ENCODE measurements around the gene POLR1E. TPM values are rescaled to one million over a fixed set of nuclear protein-coding genes. Genes with fewer than 3 reads are reported as not detected.
A peak's percentile ranks its signal among the peaks of the same experiment; 100 is the strongest.

Gene POLR1E
- total RNA-seq, 1 experiment from 2014 or later = 45.8 TPM

DNA sequence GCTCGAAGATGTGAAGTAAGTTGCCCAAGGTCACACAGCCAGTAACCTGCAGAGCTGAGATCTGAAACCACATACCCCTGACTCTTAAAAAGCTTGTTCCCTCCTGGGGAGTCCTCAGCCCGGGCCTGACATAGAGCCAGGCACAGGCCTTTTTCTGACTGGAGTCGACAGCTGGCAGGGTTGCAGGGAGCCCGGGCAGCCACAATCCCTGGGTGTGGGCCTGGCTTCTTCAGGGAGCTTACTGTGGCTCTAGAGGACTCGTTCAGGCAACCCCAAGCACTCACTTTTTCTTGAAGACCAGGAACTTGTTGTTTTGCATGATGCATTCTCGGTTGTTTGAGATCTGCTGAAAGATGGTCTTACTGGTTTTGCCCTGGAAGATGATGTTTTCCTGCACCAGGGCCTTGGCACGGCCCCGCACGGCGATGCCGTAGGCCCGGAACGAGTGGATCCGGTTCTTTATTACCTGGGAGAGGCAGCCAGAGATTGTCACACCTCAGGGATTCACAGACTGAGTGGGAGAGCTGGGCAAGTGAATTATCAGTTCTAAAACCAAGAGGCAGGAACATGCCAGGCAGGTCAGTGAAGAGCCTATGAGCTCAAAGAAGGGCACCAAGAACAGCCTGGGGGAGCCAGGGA is 30.0 kb downstream of the POLR1E start:
- Mint-ChIP-seq H3K9me3 (no peaks in the 10 kb centered on the region; a peak in 1 of 5 replicates), H3K4me3 (no peak overlapping the region), H3K27me3 (ENCODE audit: low read depth) (no peaks in the 10 kb centered on the region; the same call in 1 of the 2 replicates), H3K36me3 (ENCODE audit: insufficient read depth in 1 of 3, low read depth in 3 of 3) (peaks cover 9 to 33% (median 23%) of the 10 kb centered on the region in 3 experiments), H3K4me1 (0 out of 4 replicates have a peak, but pooled peaks cover 2 to 4% of the 10 kb centered on the region in 2 experiments), H3K27ac (peak overlapping the region in 1 of 3 experiments; percentile 30; a peak in 2 of 7 replicates)
- no peak overlapping the region for H4K91ac ChIP-seq (ENCODE audit: insufficient read length, low read depth, low read length)
- no peaks in the 10 kb centered on the region for H3K23me2 ChIP-seq (ENCODE audit: insufficient read length, low read depth, low read length, poor library complexity, severe bottlenecking)
- TF ChIP-seq, protein P1, sequence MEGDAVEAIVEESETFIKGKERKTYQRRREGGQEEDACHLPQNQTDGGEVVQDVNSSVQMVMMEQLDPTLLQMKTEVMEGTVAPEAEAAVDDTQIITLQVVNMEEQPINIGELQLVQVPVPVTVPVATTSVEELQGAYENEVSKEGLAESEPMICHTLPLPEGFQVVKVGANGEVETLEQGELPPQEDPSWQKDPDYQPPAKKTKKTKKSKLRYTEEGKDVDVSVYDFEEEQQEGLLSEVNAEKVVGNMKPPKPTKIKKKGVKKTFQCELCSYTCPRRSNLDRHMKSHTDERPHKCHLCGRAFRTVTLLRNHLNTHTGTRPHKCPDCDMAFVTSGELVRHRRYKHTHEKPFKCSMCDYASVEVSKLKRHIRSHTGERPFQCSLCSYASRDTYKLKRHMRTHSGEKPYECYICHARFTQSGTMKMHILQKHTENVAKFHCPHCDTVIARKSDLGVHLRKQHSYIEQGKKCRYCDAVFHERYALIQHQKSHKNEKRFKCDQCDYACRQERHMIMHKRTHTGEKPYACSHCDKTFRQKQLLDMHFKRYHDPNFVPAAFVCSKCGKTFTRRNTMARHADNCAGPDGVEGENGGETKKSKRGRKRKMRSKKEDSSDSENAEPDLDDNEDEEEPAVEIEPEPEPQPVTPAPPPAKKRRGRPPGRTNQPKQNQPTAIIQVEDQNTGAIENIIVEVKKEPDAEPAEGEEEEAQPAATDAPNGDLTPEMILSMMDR (conservative IDR thresholded peaks at IDR 0.05) = no peak
- H3K4ac ChIP-seq (ENCODE audit: low read depth, low read length) = no peak overlapping the region
- no peaks in the 10 kb centered on the region for H3K79me1 ChIP-seq (ENCODE audit: insufficient read depth, low read depth, low read length, poor library complexity, severe bottlenecking)
- H3T11ph ChIP-seq (ENCODE audit: low read length) = no peak overlapping the region
- H3K23ac ChIP-seq (ENCODE audit: insufficient read length, low read depth, low read length) = no peak overlapping the region
- no peak overlapping the region for H3K4me2 ChIP-seq (ENCODE audit: insufficient read depth, insufficient read length, low read length)
- H2BK5ac ChIP-seq (ENCODE audit: insufficient read length, low read length) = no peak overlapping the region
- H2BK120ac ChIP-seq (ENCODE audit: low read depth, low read length, poor library complexity, severe bottlenecking) = no peak overlapping the region
- no peaks in the 10 kb centered on the region for H3K79me2 ChIP-seq (ENCODE audit: insufficient read depth, low read length)
- no peak overlapping the region for H2AK5ac ChIP-seq (ENCODE audit: insufficient read length, low read length)
- H4K8ac ChIP-seq (replicated peaks; ENCODE audit: insufficient read length, low read depth, low read length) = no peak overlapping the region
- H3K27ac ChIP-seq (ENCODE audit: insufficient read length, low read depth, low read length) = no peak overlapping the region
- no peak overlapping the region for H2BK20ac ChIP-seq (ENCODE audit: low read depth, low read length, poor library complexity, severe bottlenecking)
- no peak overlapping the region for H2BK12ac ChIP-seq (ENCODE audit: insufficient read length, low read depth, low read length)
- no peak overlapping the region for H3K56ac ChIP-seq (ENCODE audit: insufficient read length, low read depth, low read length)
- H3K27me3 ChIP-seq (ENCODE audit: insufficient read depth, low read length) = no peaks in the 10 kb centered on the region
- no peak overlapping the region for H2AFZ ChIP-seq (ENCODE audit: low read length)
- H3K9ac ChIP-seq (ENCODE audit: extremely low read depth, insufficient read length, low read length) = no peak overlapping the region
- H2BK15ac ChIP-seq (ENCODE audit: low read depth, low read length) = no peak overlapping the region
- no peak overlapping the region for H4K5ac ChIP-seq (ENCODE audit: insufficient read length, low read depth, low read length)
- H3K9me3 ChIP-seq (ENCODE audit: control insufficient read depth, low read depth, low read length) = no peaks in the 10 kb centered on the region
- no peaks in the 10 kb centered on the region for H4K20me1 ChIP-seq (ENCODE audit: control insufficient read depth, insufficient read depth, insufficient read length)
- H3K18ac ChIP-seq (ENCODE audit: insufficient read length, low read depth, low read length) = no peak overlapping the region
- H3K4me1 ChIP-seq (ENCODE audit: insufficient read depth, low read length) = no peaks in the 10 kb centered on the region
- no peak for DNase-seq
- no peak overlapping the region for H3K14ac ChIP-seq (ENCODE audit: insufficient read depth, low read length)
- WGBS (ENCODE audit: extremely low coverage, insufficient read length, low lambda C conversion rate) = no CpG with 5 or more reads among the region's 14 CpGs
